GM10266 (cell line): ENCODE data around the gene ACCS.

ENCODE experiments used
- DNase-seq: peaks from one replicate; pipeline ENCODE4 v3.0.0; 2012; ENCODE audit errors: extremely low spot score
- TF ChIP-seq, protein P1 (sequence below): IDR thresholded peaks from 2 replicates; pipeline ENCODE4 v1.5.1; 2012; ENCODE audit warnings: mild to moderate bottlenecking, low read depth; ENCODE audit not compliant: control insufficient read depth, insufficient read depth; ENCODE audit errors: missing control alignments

Gene ACCS

DNA sequence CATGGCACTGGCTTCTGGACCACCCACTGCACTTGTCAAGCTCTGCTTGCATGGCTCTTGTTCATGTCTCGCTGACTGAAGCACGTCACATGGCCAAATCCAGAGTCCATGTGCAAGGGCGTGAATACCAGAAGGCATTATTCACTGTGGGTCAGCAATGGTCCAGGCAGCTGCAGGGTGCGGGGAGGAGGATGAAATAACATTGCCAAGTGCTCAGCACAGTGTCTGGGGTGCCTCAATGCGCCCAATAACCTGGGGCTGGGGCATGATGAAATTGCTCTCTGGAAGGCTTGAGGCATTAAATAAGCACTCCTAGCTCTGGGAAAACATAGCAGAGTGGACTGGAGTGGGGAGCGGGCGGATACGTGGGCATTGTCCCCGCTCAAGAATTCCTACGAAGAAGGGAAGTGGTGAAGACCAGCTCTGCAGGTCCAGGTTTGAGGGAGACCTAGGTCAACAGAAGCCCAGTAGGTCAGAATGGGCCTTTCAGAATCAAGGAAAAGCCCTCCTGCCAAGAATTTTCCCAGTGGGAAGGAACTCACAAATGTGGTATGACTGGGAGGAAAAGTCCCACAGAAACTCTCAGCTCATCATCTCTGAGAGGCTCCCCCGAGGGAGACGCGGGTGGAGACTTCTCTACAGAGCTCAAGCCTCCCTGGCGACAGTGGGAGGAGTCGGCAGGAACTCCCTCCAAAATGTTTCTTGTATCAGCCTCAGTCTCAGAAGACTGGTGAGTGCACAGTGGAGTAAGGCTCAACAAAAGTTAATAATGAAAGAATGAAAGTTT is 33.6 kb upstream of the ACCS start:
- no peak for DNase-seq
- TF ChIP-seq, protein P1, sequence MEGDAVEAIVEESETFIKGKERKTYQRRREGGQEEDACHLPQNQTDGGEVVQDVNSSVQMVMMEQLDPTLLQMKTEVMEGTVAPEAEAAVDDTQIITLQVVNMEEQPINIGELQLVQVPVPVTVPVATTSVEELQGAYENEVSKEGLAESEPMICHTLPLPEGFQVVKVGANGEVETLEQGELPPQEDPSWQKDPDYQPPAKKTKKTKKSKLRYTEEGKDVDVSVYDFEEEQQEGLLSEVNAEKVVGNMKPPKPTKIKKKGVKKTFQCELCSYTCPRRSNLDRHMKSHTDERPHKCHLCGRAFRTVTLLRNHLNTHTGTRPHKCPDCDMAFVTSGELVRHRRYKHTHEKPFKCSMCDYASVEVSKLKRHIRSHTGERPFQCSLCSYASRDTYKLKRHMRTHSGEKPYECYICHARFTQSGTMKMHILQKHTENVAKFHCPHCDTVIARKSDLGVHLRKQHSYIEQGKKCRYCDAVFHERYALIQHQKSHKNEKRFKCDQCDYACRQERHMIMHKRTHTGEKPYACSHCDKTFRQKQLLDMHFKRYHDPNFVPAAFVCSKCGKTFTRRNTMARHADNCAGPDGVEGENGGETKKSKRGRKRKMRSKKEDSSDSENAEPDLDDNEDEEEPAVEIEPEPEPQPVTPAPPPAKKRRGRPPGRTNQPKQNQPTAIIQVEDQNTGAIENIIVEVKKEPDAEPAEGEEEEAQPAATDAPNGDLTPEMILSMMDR, result no peak

DNA sequence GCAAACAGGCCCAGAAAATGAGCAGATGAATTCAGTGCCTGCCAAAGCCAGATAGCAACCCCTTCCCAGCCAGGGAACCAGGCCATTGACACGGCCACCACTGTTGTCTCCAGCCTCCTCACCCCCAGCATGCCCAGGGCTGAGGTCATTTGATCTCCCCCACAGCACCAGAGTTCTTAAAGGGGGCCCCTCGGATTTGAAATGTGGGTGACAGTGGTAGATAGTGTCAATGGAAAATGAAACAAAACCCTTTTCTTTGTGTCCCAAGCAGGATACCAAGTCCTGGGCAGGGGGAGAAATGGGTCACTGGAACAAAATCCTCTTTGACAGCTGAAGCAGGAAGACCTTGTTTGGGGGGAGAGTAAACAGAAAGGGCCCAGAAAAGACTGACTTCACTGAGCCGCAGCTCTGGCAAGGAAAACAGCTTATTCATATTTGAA is 32.6 kb upstream of the ACCS start:
- no peak for DNase-seq
- TF ChIP-seq, protein P1, result no peak

GRCh38 chr11:44033856-44034255 is 32.2 kb upstream of the ACCS start:
- TF ChIP-seq, protein P1, result no peak
- no peak for DNase-seq

GRCh38 chr11:44034639-44035038 is 31.4 kb upstream of the ACCS start:
- TF ChIP-seq, protein P1, result no peak
- DNase-seq, result no peak

DNA sequence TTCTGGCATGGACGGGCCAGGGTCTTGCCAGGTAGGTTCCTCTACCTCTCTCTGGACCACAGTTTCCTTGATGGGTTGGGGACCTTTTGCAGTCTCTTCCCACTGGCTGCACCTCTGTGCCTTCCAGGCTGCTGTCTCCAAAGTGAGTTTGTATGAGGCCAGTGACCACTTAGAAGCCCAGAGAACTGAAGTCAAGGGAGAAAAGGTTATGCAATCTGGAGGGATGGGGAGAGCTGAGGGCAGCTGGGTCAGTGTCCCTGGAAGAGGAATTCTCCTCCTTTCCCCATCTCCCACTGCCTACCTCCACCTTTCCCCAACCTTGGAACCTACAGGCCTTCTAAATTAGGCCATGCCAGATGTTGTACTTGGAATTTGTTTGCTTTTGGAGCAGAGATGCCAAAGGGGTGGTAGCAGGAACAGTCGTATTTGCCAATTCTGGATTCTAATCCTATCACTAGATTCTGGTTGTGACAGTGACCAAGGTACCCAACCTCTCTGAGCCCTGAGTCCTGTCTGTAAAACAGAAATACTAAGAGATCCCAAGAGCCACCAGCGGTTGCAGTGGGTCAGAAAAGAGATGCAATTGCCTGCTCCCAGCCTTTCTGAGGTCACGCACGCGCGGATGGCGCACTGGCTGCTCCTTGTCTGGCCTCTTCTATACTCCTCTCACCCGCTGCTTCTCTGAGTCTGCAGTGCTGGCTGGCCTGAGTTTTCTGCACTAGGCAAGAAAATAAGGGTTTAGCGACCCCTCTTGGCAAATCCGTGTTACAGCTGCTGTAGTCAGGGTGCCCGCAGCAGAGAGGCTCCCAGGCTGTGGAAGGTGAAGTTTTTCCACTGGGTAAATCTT is 29.0 kb upstream of the ACCS start:
- peak; percentile 51 for DNase-seq

DNA sequence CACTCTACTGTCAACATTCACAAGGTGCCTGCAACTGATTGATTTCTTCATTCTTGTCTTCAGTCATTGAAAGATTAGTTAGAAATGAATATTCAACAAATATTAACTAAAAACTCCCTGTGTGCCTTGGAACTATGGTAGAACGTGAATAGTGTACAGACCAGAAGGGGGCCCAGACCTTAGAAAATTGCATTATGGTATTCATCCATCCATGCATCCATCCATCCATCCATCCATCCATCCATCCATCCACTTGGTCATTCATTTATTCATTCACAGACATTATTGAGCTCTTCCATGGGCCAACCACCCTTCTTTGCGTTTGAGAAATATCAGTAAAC is 28.4 kb upstream of the ACCS start:
- no peak for DNase-seq
- TF ChIP-seq, protein P1, result no peak

More for the DNA sequence above, 29.0 kb upstream of the ACCS start:
- TF ChIP-seq, protein P1, result peak; percentile 66

GRCh38 chr11:44043157-44043556 is 22.9 kb upstream of the ACCS start:
- no peak for DNase-seq
- TF ChIP-seq, protein P1, result no peak
